H9 (cell line): ENCODE measurements around the gene CHPF. TPM values are rescaled to one million over a fixed set of nuclear protein-coding genes. Genes with fewer than 3 reads are reported as not detected.

Experiments used
- DNase-seq: peaks from one replicate; pipeline ENCODE4 v3.0.0-alpha.2; 2017
- H2AFZ ChIP-seq: one replicate; pipeline ENCODE4 v1.6.1; 2013; ENCODE audit warnings: mild to moderate bottlenecking, low read length, control low read depth, moderate library complexity
- H2AK5ac ChIP-seq: 2 replicates; pipeline ENCODE4 v1.6.1; 2013; ENCODE audit warnings: low read length, control low read depth, mixed read lengths; ENCODE audit not compliant: insufficient read length
- H2BK120ac ChIP-seq: one replicate; pipeline ENCODE4 v1.6.1; 2013; ENCODE audit warnings: low read depth, mild to moderate bottlenecking, low read length, control low read depth, inconsistent platforms; ENCODE audit not compliant: poor library complexity, severe bottlenecking
- H2BK12ac ChIP-seq: 2 replicates; pipeline ENCODE4 v1.6.1; 2013; ENCODE audit warnings: low read length, control low read depth, mixed read lengths, low read depth; ENCODE audit not compliant: insufficient read length
- H2BK15ac ChIP-seq: 2 replicates; pipeline ENCODE4 v1.6.1; 2013; ENCODE audit warnings: low read depth, low read length, control low read depth
- H2BK20ac ChIP-seq: one replicate; pipeline ENCODE4 v1.6.1; 2013; ENCODE audit warnings: low read depth, mild to moderate bottlenecking, low read length, control low read depth, inconsistent platforms; ENCODE audit not compliant: poor library complexity, severe bottlenecking
- H2BK5ac ChIP-seq: 2 replicates; pipeline ENCODE4 v1.6.1; 2013; ENCODE audit warnings: low read length, control low read depth, mixed read lengths; ENCODE audit not compliant: insufficient read length
- H3K14ac ChIP-seq: 2 replicates; pipeline ENCODE4 v1.6.1; 2013; ENCODE audit warnings: low read length, control low read depth; ENCODE audit not compliant: insufficient read depth
- H3K18ac ChIP-seq: 2 replicates; pipeline ENCODE4 v1.6.1; 2013; ENCODE audit warnings: low read depth, mild to moderate bottlenecking, mixed read lengths, low read length, control low read depth; ENCODE audit not compliant: insufficient read length
- H3K23ac ChIP-seq: 2 replicates; pipeline ENCODE4 v1.6.1; 2013; ENCODE audit warnings: low read length, control low read depth, mixed read lengths, low read depth; ENCODE audit not compliant: insufficient read length
- H3K23me2 ChIP-seq: 2 replicates; pipeline ENCODE4 v1.6.1; 2013; ENCODE audit warnings: low read depth, mild to moderate bottlenecking, mixed read lengths, low read length, control low read depth; ENCODE audit not compliant: insufficient read length, poor library complexity, severe bottlenecking
- H3K27ac ChIP-seq: 2 replicates; pipeline ENCODE4 v1.5.1; 2013; ENCODE audit warnings: low read length, control low read depth, mixed read lengths, low read depth; ENCODE audit not compliant: insufficient read length
- H3K27me3 ChIP-seq: 2 replicates; pipeline ENCODE4 v1.6.1; 2013; ENCODE audit warnings: low read length, control low read depth, inconsistent platforms; ENCODE audit not compliant: insufficient read depth
- H3K4ac ChIP-seq: 2 replicates; pipeline ENCODE4 v1.6.1; 2013; ENCODE audit warnings: low read depth, mild to moderate bottlenecking, control low read depth, inconsistent platforms, low read length, moderate library complexity
- H3K4me1 ChIP-seq: 2 replicates; pipeline ENCODE4 v1.6.1; 2013; ENCODE audit warnings: low read length, control low read depth, inconsistent platforms; ENCODE audit not compliant: insufficient read depth
- H3K4me2 ChIP-seq: 2 replicates; pipeline ENCODE4 v1.6.1; 2013; ENCODE audit warnings: low read length, control low read depth, mixed read lengths; ENCODE audit not compliant: insufficient read length, insufficient read depth
- H3K56ac ChIP-seq: 2 replicates; pipeline ENCODE4 v1.6.1; 2013; ENCODE audit warnings: low read depth, mild to moderate bottlenecking, mixed read lengths, low read length, control low read depth; ENCODE audit not compliant: insufficient read length
- H3K79me1 ChIP-seq: 2 replicates; pipeline ENCODE4 v1.6.1; 2013; ENCODE audit warnings: low read depth, mild to moderate bottlenecking, moderate library complexity, low read length, control low read depth, inconsistent platforms; ENCODE audit not compliant: insufficient read depth, poor library complexity, severe bottlenecking
- H3K79me2 ChIP-seq: 2 replicates; pipeline ENCODE4 v1.6.1; 2013; ENCODE audit warnings: low read length, control low read depth, inconsistent platforms; ENCODE audit not compliant: insufficient read depth
- H3K9ac ChIP-seq: 2 replicates; pipeline ENCODE4 v1.6.1; 2013; ENCODE audit warnings: low read length, control low read depth, mixed read lengths; ENCODE audit not compliant: insufficient read length; ENCODE audit errors: extremely low read depth
- H3K9me3 ChIP-seq: one replicate; pipeline ENCODE4 v1.6.1; 2013; ENCODE audit warnings: low read depth, low read length, inconsistent platforms; ENCODE audit not compliant: control insufficient read depth
- H3T11ph ChIP-seq: one replicate; pipeline ENCODE4 v1.6.1; 2013; ENCODE audit warnings: mild to moderate bottlenecking, low read length, control low read depth, inconsistent platforms
- H4K20me1 ChIP-seq: one replicate; pipeline ENCODE4 v1.6.1; 2013; ENCODE audit not compliant: control insufficient read depth, insufficient read length, insufficient read depth
- H4K5ac ChIP-seq: 2 replicates; pipeline ENCODE4 v1.6.1; 2013; ENCODE audit warnings: low read depth, mild to moderate bottlenecking, mixed read lengths, low read length, control low read depth; ENCODE audit not compliant: insufficient read length
- H4K8ac ChIP-seq: replicated peaks from 2 replicates; pipeline ENCODE4 v1.6.1; 2013; ENCODE audit warnings: low read length, control low read depth, mixed read lengths, low read depth; ENCODE audit not compliant: insufficient read length
- H4K91ac ChIP-seq: 2 replicates; pipeline ENCODE4 v1.6.1; 2013; ENCODE audit warnings: low read depth, mild to moderate bottlenecking, moderate library complexity, mixed read lengths, low read length, control low read depth; ENCODE audit not compliant: insufficient read length
- H3K27ac Mint-ChIP-seq, 3 experiments: 2 replicates in 2 of 3; 3 replicates in 1 of 3; pipeline ENCODE4 v1.8.0; 2020 to 2021; ENCODE audit warnings: mixed read lengths in 3 of 3, mild to moderate bottlenecking in 1 of 3, moderate library complexity in 1 of 3
- H3K27me3 Mint-ChIP-seq: 2 replicates; pipeline ENCODE4 v1.8.0; 2021; ENCODE audit warnings: low read depth, mild to moderate bottlenecking, moderate library complexity, mixed read lengths
- H3K36me3 Mint-ChIP-seq, 3 experiments: 2 replicates in 2 of 3; 3 replicates in 1 of 3; pipeline ENCODE4 v1.8.0; 2020 to 2021; ENCODE audit warnings: low read depth in 3 of 3, mixed read lengths in 3 of 3; ENCODE audit not compliant: insufficient read depth in 1 of 3
- H3K4me1 Mint-ChIP-seq, 2 experiments: 2 replicates each; pipeline ENCODE4 v1.8.0; 2020; ENCODE audit warnings: mixed read lengths in 2 of 2
- H3K4me3 Mint-ChIP-seq, 2 experiments: 2 replicates in 1 of 2; 3 replicates in 1 of 2; pipeline ENCODE4 v1.8.0; 2020 to 2021; ENCODE audit warnings: mild to moderate bottlenecking in 2 of 2, mixed read lengths in 2 of 2, moderate library complexity in 1 of 2
- H3K9me3 Mint-ChIP-seq, 2 experiments: 2 replicates in 1 of 2; 3 replicates in 1 of 2; pipeline ENCODE4 v1.8.0; 2020; ENCODE audit warnings: mild to moderate bottlenecking in 2 of 2, mixed read lengths in 2 of 2, moderate library complexity in 1 of 2
- WGBS: extraction: QIAGEN DNeasy Blood & Tissue Kit; methylation state at CpG from one replicate; pipeline ENCODE4 v1.1.7; 2013; ENCODE audit warnings: missing lambda C conversion rate, low lambda C conversion rate, mixed read lengths; ENCODE audit not compliant: insufficient read length; ENCODE audit errors: extremely low coverage; 5-methylcytosine and 5-hydroxymethylcytosine counted together
- total RNA-seq: library from RNA; stranded (reverse); gene quantifications from 2 replicates; pipeline ENCODE4 v1.2.1, GENCODE V29; 2021
- TF ChIP-seq, protein P1 (sequence below): fragments of 200-600 bp; sonication (generic); conservative IDR thresholded peaks from 3 replicates; pipeline ENCODE4 v1.8.0; 2021; ENCODE audit warnings: antibody characterized with exemption, mild to moderate bottlenecking

CHPF gene
- total RNA-seq, 1 experiment from 2014 or later: 46.5 TPM

DNA sequence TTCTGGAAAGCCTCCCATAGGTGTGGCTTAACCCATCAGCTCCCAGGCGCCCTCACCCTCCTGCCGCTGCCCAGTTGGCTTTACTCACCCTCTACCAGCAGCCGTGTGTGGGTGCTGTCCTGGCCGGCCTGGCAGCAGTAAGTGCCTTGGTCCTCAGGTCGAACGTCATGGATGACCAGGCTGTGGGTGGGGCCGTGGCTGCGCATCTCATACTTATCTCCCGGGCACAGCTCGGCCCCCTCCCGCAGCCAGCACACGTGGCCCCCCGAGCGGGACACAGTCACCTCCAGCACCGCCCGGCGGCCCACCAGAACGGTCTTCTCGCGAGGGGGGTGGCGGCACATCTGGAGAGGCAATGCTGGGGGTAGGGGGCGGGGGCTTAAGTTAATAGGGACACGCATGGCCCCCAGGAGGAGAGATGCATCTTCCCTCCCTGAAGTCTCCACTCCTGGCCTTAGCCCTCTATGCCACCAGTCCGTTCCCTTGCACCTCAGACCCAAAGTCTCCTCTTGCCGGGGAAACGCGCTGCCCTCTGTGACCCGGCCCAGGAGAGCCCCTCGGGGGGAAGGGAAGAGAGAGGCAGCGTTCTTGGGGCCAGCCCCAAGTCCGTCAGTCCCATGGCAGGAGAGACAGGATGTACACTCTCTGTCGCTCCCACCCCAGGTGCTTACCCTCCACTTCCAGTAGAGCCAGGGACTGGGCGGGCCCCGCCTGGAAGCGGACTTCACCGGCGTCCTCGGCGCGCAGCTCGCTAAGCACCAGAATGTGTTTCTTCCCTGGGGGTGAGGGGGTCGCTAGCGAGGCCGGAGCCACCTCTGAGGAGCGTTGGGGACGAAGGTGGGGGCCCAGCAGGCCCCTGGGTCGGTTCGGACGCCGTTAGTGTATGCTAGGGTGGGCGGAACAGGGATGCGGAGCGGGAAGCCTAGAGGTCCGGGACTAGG lies 8.1 kb upstream of the CHPF start:
- peak; percentile 94 for DNase-seq
- Histone ChIP-seq H3K79me1 (no peaks in the 10 kb centered on the region), H2BK12ac (no peak overlapping the region), H3T11ph (no peak overlapping the region), H3K27me3 (peaks cover 4% of the 10 kb centered on the region; the same call in 1 of the 2 replicates), H3K56ac (no peak overlapping the region), H3K14ac (peak overlapping the region; percentile 47), H2AFZ (no peak overlapping the region), H4K91ac (no peak overlapping the region), H3K9me3 (no peaks in the 10 kb centered on the region), H4K5ac (no peak overlapping the region), H4K8ac (no peak overlapping the region), H3K4me1 (peaks cover 3% of the 10 kb centered on the region; the same call in 1 of the 2 replicates), H3K4ac (no peak overlapping the region), H3K79me2 (no peaks in the 10 kb centered on the region), H3K9ac (peak overlapping the region; percentile 15), H3K4me2 (peak overlapping the region; percentile 83), H2AK5ac (no peak overlapping the region), H3K23me2 (peaks cover 11% of the 10 kb centered on the region), H4K20me1 (no peaks in the 10 kb centered on the region), H3K18ac (peak overlapping the region; percentile 10), H3K27ac (no peak overlapping the region), H2BK20ac (no peak overlapping the region), H3K23ac (no peak overlapping the region), H2BK120ac (no peak overlapping the region), H2BK5ac (no peak overlapping the region), H2BK15ac (no peak overlapping the region)
- Mint-ChIP-seq H3K27me3 (peaks cover 43% of the 10 kb centered on the region), H3K4me1 (peaks cover 10 to 18% of the 10 kb centered on the region in 2 experiments), H3K36me3 (peaks cover 11 to 46% (median 37%) of the 10 kb centered on the region in 3 experiments), H3K4me3 (peak overlapping the region; percentile 81 to 93), H3K27ac (peak overlapping the region in 2 of 3 experiments; percentile 87 to 93; a peak in 3 of 7 replicates), H3K9me3 (no peaks in the 10 kb centered on the region)
- WGBS: no CpG with 5 or more reads among the region's 54 CpGs
- TF ChIP-seq, protein P1, sequence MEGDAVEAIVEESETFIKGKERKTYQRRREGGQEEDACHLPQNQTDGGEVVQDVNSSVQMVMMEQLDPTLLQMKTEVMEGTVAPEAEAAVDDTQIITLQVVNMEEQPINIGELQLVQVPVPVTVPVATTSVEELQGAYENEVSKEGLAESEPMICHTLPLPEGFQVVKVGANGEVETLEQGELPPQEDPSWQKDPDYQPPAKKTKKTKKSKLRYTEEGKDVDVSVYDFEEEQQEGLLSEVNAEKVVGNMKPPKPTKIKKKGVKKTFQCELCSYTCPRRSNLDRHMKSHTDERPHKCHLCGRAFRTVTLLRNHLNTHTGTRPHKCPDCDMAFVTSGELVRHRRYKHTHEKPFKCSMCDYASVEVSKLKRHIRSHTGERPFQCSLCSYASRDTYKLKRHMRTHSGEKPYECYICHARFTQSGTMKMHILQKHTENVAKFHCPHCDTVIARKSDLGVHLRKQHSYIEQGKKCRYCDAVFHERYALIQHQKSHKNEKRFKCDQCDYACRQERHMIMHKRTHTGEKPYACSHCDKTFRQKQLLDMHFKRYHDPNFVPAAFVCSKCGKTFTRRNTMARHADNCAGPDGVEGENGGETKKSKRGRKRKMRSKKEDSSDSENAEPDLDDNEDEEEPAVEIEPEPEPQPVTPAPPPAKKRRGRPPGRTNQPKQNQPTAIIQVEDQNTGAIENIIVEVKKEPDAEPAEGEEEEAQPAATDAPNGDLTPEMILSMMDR: no peak
